Dedifferentiated amniotic fluid mesenchymal stem cell (primary cell): ENCODE data around the gene LIN28A.

Experiments
- DNase-seq: peaks from one replicate; pipeline ENCODE4 v3.0.0-alpha.2; 2016; ENCODE audit errors: extremely low spot score

LIN28A gene

DNA sequence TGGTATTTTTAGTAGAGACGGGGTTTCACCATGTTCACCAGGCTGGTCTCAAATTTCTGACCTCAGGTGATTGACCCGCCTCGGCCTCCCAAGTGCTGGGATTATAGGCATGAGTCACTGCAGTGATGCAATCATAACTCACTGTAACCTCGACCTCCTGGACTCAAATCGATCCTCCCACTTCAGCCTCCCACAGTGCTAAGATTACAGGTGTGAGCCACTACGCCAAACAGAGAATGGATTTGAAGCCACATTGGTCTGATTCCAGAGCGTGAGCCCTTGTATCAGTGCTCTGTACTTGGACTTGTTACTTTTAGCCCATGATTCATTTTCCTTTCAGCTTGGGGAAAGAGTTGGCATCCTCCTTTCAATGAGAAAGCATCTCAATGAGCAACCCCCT lies 23.2 kb upstream of the LIN28A start:
- no peak for DNase-seq

DNA sequence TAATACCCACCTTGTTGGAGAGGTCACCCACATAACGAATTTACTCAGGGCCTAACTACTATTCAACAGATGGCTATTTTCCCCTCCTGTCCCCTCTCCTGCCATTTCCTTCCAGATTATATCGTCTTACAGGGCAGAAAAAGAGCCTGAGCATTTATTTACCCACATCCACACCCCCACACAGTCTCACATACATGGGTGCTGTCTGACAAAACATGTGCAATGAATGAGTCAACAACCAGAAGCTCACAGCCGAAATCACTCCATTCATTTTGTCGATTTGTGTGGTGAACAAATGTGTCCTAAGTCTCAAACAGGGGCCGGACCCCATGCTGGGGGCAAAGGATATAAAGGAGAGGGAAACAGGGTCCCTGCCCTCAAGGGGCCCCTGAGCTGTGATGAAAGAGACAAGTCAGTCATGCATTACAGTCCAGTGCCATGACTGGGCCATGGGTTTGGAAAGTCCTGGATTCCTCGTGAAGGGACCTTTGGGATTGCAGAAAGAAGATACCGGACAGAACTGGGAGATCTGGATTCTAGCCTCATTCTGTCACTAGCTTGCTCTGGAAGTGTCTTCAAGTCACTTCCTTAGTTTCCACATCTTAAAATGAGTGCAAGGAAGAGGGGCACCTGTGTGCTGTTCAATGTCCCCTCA lies 21.7 kb upstream of the LIN28A start:
- DNase-seq = no peak

GRCh38 chr1:26389604-26390247 lies 20.9 kb upstream of the LIN28A start:
- DNase-seq = no peak

DNA sequence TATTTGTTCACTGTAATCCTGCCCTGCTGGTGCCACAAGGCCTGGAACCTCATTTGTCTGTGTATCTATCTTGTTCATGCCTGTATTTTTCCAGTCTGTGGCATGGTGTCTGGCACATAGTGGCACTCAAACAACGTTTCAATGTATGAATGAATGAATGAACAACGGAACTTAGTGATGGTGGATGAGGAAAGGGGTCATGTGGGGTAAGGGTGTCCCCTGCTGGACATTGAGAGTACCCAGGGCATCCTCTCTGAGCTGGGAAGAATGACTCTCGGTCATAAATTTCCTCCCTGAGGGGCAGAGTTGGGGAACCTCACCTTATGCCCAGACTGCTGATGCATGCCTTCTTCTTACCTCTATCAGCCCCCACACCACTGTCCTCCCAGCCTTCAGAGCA lies 19.2 kb upstream of the LIN28A start:
- DNase-seq = no peak

DNA sequence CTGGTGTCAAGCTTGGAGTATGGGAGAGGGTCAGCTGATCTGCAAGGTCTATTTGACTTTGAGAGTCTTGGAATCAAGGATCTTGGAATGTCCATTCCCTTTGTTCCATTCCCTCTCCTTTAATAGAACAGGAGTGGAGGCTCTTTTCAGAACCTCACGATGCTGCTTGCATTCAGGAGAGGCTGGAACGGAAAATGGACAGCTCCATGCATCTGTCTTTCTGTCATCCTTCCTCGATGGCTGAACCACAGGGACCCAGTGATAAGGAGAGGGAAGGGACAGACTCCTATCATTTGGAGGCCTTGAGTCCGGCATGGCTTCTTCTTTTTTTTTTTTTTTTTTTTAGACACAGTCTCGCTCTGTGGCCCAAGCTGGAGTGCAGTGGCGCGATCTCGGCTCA lies 14.9 kb upstream of the LIN28A start:
- no peak for DNase-seq

DNA sequence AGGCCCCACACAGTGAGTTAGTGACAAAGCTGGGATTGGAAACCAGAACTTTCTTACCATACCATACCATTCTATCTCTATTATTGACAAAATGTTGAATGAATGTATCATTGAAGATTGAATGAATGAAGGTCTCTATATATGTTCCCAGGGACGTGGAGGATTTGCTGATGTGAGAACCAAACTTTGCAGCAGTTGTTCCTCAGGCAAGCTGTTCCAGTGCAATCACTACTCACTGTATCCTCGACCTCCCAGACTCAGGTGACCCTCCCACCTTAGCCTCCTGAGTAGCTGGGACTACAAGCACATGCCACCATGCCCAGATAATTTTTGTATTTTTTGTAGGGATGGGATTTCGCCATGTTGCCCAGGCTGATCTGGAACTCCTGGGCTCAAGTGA lies 11.6 kb upstream of the LIN28A start:
- DNase-seq = no peak

GRCh38 chr1:26401891-26402290 lies 8.7 kb upstream of the LIN28A start:
- DNase-seq = no peak

DNA sequence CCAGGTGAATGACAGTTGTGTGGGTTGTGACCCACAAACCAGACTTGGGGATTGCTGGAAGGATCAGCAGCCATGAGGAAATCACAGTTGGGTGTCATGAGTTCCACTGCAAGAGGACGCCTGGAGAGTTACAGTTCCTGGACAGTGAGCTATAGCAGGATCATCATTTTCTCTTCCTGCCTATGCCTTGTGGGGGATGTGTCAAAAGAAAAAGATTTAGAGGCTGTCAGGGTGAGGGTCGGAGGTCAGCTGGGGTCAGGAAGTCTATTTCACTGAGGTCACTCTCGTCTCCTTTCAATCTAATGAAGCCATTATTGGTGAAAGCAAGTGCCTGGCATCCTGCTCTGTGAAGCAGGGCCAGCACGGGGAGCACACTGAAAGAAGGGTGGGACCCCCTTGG lies 7.0 kb upstream of the LIN28A start:
- DNase-seq = no peak

DNA sequence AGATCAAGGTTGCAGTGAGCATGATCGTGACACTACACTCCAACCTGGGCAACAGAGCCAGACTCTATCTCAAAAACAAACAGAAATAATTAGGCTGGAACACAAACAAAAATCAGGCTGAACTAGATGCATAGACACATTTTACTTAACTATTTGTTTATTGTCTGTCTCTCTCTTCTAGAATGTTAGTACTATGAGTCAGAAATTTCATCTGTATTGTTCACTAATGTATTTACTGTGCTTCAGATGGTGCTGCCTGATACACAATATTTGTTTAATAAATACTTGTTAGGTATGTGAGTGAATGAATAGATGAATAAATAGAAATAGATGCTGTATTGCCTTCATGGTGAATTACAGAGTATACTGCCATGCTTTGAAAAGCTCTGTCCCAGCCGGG lies 6.0 kb upstream of the LIN28A start:
- DNase-seq = no peak

- no peak for DNase-seq
Observed at GRCh38 chr1:26405281-26405915, 5.2 kb upstream of the LIN28A start.

DNA sequence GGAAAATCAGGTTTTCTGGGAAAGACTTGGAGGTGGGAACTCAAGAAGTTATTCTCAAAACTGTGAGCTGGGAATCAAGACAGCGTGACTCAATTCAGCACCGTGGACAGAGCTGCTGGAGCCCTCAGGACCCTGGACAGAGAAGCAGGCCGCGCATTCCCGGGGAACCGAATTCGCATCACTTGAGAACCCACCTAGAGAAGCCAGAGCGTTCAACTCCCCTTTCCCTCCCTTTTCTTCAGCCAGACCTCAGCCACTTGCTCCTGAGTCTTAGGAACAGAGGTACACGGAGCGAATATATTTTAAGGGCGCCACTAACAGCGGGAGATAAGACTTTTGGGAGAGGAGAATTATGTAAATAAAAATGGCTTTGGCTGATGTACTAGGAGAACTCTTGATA lies 2.0 kb upstream of the LIN28A start:
- peak; percentile 69 for DNase-seq

GRCh38 chr1:26409191-26409807 lies 1.3 kb upstream of the LIN28A start:
- DNase-seq = no peak

GRCh38 chr1:26411624-26412074 lies 1.0 kb downstream of the LIN28A start:
- DNase-seq = no peak

DNA sequence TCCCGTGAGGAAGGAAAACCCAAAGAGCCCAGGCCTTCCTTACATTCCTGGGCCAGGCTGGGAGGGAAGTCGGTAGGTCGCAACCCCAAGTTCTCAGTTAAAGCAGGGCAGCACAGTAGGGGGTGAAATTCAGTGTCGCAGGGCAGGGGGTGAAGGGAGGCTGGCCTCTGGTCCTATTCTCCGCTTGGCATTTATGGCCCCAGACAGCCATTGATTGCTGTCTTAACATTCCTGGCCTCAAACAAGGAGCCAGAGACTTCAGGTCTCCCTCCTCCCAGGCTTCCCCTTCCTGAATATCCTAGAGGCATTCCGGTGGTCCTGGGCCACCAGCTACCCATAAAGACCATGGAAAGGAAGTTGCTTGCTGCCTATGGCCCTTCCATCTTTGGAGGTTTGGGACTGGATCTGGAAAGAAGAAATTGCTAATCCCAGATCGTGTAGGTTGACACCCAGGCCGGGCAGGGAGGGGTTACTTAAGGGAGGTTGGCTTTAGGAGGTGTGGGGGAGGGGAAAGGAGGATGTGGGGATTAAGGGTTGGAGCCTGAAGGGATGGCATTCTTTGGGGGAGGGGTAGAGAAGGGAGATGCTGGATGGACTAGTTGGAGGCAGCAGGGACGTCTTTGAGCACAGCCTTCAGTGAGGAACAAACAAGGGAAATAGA lies 1.7 kb downstream of the LIN28A start:
- no peak for DNase-seq

DNA sequence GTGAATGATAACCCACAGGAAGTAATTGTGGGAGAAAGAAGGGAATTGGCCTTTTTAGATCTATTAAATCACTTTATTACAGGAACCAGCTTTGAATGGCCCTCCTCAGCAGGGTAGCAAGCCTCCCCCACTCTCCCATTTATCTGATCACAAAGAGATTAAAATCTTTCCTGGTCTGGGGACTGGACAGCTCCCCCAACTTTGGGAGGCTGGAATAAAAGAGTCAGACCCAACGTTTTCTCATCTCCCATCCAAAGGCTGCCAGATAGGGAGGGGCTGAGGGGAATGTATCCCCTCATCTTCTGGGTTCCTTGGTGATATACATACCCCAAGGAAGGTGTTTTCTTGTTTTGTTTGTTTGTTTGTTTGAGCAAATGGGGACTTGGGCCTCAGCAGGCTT lies 2.4 kb downstream of the LIN28A start:
- DNase-seq = no peak

- DNase-seq = peak; percentile 52
Observed at GRCh38 chr1:26417111-26417759, 6.6 kb downstream of the LIN28A start.

DNA sequence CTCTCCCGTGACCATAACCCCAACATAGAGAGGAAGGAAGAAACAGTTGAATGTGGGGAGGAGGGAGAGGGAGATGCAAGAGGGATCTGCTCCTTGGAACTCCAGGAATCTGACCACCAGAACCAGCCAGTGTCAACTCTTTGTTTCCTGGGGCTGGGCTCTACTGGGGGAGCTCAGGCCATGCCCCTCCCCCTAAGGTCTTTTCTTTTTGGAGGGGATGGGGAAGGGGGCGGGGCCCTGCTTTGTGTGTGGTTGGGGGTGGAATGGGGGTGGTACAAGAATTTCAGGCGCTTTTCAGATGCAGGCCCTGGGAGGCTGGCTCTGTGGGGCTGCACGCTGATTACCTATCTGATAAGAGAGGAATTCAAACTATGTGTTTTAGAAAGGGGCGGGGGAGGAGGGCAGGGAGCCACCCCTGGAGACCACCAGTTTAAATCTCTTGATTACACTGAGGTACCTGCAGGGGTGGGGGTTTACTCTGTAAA lies 8.3 kb downstream of the LIN28A start:
- no peak for DNase-seq

DNA sequence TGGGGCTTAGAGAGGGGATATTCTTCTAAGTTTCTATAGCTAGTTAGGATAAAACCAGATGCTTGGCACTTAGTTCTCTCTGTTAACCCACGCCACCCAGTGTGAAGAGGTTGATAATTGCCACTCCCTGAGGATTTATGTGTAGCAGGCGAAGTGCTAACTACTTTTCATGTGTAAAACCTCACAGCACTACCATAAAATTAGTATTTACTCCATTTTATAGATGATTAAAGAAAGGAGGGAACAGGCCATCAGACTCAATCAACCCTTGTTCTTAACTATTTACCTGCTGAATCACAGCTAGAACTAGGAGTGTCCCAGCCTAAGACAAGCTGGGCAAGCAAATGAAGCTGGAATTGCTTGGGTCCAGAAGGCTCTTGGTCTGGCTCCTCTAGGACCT lies 8.9 kb downstream of the LIN28A start:
- no peak for DNase-seq

DNA sequence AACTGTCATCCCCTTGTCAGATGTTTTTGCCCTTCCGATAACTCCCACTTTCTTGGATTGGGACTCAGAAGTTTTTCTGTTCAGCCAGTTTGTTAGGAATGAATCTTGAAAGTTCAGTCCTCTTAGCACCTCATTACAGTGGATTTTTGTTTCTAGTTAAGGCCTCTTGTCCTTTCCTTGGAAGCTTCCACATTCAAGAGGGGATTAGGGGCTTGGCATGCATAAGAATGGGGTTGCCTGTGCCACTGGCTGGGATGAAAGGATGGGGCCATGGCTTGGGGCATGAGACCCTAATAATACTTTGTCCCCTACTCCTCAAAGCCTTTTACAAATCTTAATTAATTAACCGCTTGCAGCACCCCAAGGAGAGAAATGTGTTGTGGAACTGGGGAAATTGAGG lies 19.1 kb downstream of the LIN28A start:
- DNase-seq = no peak

DNA sequence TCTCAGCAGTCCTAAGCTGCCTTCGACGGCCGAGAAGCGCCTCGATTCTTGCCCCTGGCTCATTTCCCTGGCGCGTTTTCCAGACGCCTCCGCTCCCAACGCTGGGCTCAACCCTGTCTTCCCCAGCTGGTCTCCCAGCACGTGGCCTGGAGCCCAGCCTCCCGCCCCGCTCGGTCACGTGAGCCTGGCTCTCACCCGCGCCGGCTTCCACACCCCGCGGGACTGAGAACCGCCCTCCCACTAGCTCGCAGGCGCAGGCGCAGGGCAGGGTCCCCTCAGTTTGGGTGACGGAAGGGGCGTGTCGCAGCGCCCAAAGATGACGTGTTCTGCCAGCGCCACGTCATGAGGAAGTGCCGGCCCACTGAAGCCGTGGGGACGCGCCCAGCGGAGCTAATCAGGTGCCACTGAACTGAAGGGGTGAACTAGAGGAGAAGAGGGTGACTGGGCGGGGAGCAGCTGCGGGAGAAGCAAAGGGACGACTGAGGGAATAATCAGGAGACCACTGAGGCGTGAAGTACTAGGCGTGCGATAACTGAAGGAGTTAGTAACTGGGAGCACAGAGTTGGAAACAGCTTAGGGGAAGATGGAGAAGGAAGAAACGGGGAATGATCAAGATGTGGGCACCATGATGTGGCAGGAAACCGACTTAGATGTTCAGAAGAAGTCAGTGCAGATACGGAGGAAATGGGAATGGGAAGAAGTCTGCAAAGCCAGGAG lies 21.5 kb downstream of the LIN28A start, which contains the start of gene DHDDS:
Gene DHDDS (plus strand): TSS at position 343 of the 717 bp plus-strand sequence. CDS start 625 bp downstream, outside the sequence.
- peak; percentile 98 for DNase-seq

DNA sequence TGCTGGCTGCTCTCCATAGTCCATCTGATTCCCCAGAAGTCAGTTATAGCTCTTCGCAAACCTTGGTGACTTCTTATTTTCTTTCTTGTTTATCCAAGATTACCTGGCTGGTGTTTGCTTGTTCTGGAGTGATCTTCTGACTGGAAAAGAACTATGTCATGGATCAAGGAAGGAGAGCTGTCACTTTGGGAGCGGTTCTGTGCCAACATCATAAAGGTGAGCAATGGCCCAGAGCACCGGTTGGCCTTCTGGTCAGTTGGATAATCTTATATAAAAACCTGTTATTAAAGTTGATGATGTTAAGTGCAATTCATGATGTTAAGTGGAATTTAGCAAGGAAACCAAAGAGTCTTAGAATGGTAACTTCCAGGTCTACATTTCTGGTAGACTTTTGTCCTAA lies 22.2 kb downstream of the LIN28A start:
- no peak for DNase-seq
